GM19351 (cell line): ENCODE measurements around the gene MTHFD1L.

Experiments used
- ATAC-seq: cut with Tn5 transposase; IDR thresholded peaks from one replicate; pipeline ENCODE4 v1.9.1; 2021; ENCODE audit warnings: mild to moderate bottlenecking, moderate library complexity; ENCODE audit not compliant: unreplicated experiment

The MTHFD1L gene

DNA sequence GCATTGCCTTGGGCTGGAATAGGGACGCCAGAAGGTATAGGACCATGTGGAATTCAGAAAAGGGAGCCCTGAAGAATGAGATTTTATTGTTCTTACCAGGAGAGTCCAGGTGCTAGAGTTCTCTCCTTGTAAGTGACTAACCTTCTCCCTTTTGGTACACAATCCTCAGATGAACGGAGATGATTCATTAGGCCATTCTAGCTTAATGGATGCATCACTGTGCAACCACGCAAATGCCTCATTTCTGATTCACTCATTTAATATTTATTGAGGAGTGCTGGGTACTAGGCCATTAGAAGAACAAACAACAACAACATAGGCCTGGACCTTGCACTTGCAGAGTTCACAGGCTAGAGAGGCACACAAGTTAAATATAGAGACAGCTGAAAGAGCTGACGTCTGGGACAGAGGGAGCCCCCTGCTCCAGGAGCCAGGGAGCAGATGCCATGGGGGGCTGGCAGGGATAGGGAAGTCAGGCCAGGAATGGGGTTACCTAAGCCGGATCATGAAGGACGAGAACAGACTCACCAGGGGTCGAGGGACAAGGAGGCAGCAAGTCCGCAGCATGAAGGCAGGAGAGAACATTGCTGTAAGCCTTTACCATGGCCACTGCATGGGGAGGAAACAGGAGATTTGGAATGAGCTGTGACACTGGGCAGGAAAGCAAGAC, 194.7 kb downstream of the MTHFD1L start:
- no peak for ATAC-seq

DNA sequence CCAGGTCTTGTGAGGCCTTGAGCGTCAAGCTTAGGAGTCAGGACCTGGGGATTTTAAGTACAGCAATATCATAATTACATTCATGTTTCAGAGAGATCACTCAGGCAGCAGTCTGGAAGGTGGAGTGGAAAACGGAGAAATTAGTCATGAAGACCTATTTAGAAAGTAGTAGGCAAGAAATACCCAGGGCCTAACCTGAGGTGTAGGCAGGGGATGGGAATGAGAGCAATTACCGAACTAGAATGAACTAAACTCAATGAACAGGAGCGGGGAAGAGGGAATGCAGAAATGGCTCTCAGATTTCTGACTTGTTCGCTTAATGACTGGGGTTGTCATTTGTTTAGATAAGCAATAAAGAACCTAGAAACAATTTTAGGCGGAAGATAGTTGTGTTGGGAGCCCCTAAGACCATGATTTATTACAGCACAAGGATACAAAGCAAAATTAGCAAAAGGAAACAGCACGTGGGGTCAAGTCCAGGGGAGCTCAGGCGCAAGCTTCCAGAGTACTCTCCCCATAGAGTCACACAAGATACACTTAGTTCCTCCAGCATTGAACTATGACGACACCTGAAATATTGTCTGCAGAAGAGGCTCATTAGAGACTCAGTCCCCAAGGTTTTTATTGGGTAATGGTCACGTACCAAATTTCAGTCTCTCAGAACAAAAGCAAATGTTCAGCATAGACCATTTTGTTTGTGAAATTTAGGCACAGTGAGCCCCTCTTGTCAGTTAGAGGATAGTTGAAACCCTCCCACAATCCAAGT, 195.4 kb downstream of the MTHFD1L start:
- no peak for ATAC-seq

DNA sequence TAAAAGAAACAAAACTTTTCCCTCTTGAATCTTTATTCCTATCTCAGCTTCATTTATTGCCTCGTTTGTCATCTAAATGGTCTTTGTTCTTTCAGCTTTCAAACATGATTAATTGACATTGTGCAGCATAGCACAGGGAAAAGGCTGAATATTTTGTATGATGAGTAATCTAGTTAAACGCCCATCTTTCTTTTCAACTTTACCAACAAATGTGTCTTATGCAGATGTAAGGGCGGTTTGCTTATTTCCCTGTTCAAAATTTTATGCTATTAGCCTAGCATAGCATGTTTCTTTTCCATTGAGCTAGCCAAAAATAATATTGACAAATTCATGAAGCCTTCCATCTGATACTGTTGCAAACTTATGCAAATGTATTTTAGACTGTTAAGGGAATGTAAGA, 197.8 kb downstream of the MTHFD1L start:
- no peak for ATAC-seq

DNA sequence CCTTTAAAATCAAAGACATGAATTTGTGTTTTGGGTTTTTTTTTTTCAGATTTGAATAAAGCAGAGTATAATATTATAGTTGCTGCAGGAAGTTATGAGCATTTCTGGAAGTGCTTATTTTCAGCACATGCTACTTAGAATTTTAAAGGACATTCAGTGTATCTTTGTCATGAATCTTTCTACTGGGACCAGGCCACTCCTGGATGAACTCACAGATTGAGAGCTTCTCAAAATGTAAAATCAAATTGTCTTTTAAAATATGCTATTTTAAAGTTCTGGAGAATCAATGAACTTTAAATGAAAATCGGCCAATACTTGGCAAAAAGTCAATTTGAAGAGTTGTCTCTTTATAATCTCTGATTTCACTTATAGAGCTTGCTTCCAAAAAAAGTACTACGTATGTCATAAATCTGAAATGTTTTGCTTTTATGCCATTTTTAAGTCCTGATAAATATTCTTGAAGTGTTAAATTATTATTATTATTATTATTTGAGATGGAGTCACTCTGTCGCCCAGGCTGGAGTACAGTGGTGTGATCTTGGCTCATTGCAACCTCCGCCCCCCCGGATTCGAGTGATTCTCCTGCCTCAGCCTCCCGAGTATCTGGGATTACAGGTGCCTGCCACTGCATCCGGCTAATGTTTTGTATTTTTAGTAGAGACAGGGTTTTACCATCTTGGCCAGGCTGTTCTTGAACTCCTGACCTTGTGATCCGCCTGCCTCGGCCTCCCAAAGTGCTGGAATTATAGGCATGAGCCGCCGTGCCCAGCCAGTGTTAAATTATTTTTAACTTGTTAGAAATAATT, 198.5 kb downstream of the MTHFD1L start:
- no peak for ATAC-seq

DNA sequence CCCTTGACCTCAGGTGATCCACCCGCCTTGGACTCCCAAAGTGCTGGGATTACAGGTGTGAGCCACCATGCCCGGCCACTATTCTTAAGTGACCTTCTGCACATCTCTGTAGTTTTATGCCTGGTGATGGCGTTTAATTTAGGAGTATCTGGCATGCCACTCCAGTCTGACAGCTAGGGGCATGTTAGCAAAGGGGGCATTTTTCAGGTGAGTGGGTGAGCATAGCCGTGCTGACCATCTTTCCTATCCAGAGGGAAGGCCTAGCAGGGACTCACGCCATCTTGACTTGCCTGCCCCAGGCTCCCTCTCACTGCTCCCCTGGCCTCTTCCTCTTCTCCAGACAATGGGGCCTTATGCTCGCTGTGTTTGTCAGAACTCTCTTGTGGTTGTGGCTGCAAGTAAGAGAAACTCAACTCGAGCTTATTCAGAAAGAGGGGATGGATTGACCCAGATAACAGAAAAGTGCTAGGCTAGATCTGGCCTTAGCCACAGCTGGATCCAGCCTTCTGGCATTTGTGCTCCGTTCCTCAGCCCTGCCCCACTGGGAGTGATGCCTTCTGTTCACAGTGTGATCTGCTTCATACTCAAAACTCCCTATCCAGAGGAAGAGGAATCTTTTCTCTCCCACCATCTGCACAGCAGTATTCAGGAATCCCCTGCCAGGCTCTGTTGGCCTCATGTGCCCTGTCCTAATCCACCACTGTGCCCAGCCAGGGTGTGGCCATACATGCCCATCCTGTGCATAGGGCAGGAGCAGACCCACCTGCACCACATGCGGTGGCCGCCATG, 199.7 kb downstream of the MTHFD1L start:
- ATAC-seq, result no peak

DNA sequence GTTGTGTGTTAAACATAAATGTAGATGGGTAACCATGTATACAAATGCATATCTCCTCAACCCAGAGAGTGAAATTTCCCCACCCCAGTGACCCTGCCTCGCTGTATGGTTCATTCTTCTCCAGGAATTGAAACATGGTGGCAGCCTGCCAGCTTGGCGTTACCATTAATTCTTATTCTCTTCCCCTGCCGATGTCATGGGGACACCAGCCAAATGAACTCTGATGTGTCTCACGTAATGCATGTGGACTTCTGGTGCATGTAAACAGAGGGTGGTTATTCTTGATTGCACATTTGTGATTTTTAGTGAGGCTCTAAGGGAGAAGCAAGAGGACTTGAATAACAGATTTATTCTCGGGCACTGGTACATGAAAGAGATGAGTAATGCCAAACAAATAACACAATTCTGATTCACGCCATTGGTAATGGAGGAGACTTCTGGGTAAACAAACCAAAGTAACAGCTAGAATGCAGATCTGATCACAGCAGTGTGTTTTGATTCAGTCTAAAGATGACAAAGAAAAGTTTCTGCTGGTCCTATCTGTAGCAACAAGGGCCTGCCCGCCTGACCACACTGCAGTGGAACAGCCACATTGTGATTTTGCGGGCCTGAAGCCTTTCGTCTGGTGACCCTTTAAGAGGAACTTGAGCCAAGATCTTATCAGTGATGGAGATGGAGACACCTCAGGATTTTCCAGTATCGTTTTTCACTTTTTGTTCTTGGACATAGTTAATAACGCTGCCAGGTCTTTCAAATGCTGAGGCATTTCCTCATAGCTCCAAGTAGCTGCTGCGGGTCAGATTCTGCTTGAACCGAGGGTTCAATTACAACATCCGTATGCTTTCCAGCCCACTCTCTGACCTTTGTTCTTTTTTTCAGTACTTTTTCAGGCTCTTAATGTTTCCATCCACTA, 202.4 kb downstream of the MTHFD1L start:
- ATAC-seq, result no peak

DNA sequence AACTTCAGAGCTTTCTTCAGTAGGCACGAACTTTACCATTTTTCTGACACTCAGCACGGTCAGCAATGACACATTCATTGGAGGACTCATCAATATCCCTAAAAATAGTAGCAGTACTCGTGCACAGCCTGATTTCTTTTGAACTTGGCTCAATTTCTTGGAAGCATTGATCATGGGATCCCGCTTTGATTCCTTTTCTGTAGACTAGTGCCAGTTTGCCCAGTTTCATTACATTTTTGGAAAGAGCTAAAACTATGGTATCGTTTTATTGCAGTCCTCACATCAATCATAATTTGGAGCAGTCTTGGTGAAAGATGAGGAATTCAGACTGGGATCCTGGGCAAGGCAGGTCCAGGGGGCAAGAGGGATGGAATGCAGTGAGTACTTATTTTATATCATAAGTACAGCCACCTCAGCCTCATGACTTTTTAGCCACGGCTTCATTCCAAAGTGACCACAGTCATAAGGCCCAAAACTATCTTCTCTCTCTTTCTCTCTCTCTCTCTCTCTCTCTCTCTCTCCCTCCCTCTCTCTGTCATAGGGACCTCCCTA, 203.3 kb downstream of the MTHFD1L start:
- no peak for ATAC-seq

DNA sequence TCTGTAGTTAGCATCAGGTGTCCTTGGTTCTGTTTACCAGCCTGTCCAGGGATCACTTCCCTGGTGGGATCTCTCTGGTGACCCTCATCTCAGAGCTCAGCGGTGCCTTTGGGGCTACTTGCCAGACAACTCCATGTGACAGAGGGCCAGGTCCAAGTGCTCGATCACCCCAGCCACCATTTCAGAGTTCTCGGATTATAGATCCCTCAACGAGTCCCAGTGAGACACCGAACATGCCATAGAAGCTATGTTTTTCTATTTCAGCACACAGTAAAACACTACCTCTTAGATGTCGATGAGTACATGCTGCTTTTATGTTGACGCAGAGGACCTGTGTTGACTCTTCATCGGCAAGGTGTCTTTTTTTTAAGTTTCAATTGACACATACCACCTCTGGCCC, 204.1 kb downstream of the MTHFD1L start:
- ATAC-seq, result no peak

DNA sequence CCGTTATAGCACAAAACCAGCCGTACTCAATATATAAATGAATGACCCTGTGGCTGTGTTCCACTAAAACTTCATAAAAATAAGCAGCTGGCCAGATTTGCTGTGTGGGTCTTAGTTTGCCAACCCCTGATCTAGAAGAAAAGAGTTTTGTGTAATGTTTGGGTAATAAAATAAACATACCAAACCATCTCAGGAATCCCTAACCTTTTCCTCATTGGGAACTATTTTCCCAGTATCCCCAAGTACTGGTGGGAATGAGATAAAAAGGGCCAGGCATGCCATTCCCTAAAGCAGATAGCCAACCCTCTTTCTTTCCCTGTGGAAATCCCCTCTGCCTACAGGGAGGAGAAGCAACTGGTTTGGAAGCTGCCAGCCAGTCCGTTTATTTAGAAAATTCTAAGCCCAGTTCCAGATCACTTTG, 205.1 kb downstream of the MTHFD1L start:
- ATAC-seq, result no peak

DNA sequence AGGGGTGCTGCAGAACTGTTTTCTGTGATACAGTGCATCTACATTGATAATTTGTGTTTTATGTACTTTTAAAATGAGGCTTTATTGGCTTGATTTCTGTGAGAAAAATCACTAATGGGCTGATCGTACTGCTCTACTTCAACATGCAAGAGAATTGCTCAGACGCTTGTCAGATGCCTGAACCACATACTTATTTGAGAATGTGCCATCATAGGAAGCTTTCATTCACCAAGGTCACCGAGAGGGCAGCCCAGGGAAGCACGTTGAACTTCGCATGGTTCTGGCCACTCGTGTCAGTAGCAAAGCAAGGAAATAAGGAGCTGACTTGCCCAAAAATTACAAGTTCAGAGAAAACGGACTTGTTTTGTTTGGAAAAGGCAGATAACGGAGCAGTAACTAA, 205.8 kb downstream of the MTHFD1L start:
- no peak for ATAC-seq

DNA sequence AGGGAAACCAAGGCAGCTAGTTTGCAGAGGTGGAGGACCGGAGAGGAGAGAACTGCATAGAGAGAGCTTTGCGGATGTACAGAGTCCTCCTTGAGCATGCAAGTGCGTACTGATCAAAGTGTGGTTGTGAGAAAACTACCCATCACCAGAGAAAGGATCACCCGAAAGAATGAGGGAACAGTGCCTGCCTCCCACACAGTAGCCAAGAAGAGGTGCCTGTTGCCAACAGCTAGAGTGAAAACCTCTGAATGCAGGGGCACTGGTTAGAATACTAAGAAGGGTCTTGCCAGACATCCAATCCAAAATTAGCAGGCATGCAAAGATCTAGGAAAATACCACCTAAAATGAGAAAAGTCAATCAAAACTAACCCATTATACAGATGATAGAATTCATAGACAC, 207.6 kb downstream of the MTHFD1L start:
- ATAC-seq, result no peak

DNA sequence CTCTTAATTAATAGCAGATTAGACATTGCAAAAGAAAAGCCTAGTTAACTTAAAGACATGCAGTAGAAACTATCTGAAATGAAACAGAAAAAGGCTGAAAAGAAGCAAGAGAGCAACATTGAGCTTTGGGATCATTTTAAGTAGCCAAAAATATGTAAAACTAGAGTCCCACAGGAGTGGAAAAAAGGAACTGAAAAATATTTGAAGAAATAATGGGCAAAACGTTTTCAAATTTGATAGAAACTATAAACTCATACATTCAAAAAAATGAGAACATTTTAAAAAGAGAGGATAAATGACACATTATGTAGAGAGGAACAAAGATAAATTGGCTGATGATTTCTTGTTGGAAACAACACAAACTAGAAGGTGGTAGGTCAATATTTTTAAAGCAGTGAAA, 208.2 kb downstream of the MTHFD1L start:
- no peak for ATAC-seq

DNA sequence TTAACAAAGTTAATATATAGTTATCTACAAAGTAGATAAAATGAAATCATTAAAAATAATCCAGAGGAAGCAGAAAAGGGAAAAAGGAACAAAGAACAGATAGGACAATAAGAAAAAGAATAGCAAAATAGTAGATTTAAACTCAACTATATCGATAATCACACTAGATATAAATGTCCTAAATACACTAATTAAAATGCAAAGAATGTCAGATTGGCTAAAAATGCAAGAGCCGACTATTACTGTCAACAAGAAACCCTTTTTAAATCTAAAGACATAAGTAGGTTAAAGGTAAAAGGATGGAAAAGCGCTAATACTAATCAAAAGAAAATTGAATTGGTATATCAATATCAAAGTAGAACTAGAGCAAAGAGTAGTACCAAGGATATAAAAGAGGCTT, 209.5 kb downstream of the MTHFD1L start:
- ATAC-seq, result no peak

DNA sequence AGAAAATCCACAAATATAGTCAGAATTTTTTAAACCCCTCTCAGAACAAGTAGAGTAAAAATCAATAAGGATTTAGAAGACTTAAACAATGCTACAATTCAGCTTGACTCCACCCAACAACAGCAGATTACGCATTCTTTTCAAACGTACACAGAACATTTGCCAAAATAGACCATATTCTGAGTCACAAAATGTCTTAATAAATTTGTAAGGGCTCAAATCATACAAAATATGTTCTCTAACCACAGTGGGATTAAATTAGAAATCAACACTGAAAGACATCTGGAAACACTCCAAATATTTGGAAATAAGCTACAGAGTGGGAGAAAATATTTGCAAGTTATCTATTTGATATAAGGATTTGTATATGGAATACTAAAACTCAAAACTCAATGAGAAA, 210.0 kb downstream of the MTHFD1L start:
- no peak for ATAC-seq

DNA sequence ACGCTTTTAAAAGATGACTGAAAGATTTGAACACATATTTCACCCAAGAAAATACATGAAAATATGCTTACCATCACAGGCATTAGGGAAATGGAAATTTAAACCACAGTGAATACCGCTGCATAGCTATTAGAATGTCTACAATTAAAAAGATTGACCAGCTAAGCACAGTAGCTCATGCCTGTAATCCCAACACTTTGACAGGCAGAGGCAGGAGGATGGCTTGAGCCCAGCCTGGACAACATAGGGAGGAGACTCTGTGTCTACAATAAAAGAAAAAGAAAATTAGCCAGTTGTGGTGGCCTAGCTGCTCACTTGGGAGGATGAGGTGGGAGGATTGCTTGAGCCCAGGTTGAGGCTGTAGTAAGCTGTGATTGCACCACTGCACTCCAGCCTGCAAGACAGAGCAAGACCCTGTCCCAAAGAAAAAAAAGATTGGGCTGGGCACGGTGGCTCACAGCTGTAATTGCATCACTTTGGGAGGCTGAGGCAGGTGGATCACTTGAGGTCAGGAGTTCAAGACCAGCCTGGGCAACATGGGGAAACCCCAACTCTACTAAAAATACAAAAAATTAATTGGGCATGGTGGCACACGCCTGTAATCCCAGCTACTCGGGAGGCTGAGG, 210.5 kb downstream of the MTHFD1L start:
- ATAC-seq, result no peak

DNA sequence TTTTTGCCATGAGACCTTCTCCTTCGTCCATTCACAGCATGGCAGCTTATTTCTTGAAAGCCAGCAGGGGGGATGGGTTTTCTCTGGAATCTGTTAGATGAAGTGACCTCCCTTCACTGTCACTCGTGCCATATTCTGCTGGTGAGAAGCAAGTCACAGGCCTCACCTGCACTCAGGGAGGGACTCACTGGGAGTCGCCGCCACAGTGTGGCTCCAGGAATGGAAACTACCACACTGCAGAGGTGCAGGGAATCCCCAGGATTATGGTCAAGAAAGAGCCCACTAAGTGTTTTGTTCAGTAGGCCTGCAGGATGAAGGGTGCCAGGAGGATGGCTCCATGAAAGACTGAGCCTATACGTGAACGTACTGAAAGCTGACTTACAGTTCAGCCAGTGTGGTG, 213.2 kb downstream of the MTHFD1L start:
- no peak for ATAC-seq

DNA sequence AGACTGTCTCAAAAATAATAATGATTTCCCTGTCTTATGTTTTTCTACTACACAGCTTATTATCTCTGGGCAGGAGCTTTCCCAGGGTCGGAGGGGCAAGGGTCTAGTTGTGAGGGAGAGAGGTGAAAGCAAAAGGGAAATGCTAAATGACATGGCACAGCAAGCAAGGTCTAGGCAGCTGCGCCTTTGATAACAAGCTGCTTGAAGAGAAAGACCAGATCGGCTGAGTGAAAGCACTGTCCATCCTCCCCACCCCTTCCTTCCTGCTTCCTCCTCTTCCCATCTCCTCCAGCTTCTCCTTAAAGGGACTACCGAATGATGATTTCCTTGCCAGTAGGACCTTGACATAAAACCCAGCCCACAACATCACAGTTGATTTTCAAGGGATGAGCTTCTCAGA, 216.2 kb downstream of the MTHFD1L start:
- ATAC-seq, result no peak

DNA sequence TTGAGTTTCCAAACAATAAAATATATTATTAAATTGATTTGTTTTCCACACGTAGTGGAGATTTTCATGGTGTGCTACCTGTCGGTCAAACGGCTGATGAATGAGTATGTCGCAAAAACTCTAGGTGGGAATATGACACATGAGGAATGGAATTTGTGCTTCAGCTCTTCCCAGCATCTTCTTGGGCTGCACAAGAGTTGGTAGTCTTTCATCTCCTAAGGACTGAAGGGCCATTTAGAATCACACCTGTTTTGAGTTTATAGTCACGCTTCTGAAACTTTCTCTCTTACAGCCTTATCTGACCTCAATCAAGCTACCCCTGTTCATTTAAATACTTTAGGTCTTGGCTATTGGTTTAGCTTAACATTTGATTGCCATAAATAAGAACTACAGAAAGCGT, 216.6 kb downstream of the MTHFD1L start:
- ATAC-seq, result no peak

DNA sequence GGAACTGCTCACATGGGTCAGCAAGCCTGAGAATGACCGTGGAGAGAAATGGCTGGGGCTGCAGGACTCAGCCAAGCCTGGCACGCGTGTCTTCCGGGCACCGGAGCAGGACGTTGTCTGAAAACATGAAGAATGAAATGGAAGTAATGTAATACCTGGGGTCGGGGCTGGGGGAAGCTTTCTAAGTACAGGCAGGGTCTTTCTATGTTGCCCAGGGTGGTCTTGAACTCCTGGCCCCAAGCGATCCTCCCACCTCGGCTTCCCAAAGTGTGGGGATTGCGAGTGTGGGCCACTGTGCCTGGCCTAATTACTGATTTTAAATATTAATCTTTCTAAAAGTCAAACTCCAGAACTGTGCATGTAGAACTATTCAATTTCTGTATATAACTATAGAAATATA, 218.8 kb downstream of the MTHFD1L start:
- no peak for ATAC-seq
